HG03280 (cell line): ENCODE measurements around the gene ENO2.

Source experiments
- ATAC-seq: cut with Tn5 transposase; IDR thresholded peaks from one replicate; pipeline ENCODE4 v1.9.1; 2021; ENCODE audit warnings: mild to moderate bottlenecking, moderate library complexity; ENCODE audit not compliant: unreplicated experiment

Gene ENO2

GRCh38 chr12:6912164-6912935 is 2.0 kb upstream of the ENO2 start:
- no peak for ATAC-seq

GRCh38 chr12:6914947-6915788 is 788 bp downstream of the ENO2 start:
- no peak for ATAC-seq

- ATAC-seq, result no peak
Observed at GRCh38 chr12:6915789-6916285, 1.5 kb downstream of the ENO2 start.

- ATAC-seq, result no peak
Observed at GRCh38 chr12:6916426-6917200, 2.2 kb downstream of the ENO2 start.

- no peak for ATAC-seq
Observed at GRCh38 chr12:6917491-6918231, 3.3 kb downstream of the ENO2 start.

GRCh38 chr12:6919588-6919987 is 5.2 kb downstream of the ENO2 start:
- ATAC-seq, result no peak

GRCh38 chr12:6921539-6921938 is 7.2 kb downstream of the ENO2 start:
- no peak for ATAC-seq

- no peak for ATAC-seq
Observed at GRCh38 chr12:6921996-6922946, 7.9 kb downstream of the ENO2 start.

GRCh38 chr12:6923003-6923732 is 8.8 kb downstream of the ENO2 start:
- ATAC-seq, result no peak

- ATAC-seq, result no peak
Observed at GRCh38 chr12:6923851-6924250, 9.5 kb downstream of the ENO2 start.

GRCh38 chr12:6925239-6925539 is 10.8 kb downstream of the ENO2 start:
- no peak for ATAC-seq

GRCh38 chr12:6925540-6926279 is 11.3 kb downstream of the ENO2 start:
- no peak for ATAC-seq

- no peak for ATAC-seq
Observed at GRCh38 chr12:6927379-6928021, 13.1 kb downstream of the ENO2 start, which contains the start of gene ATN1. Gene ATN1, plus strand, starts transcription at chr12:6927959. Its CDS starts 6,043 bp downstream, at chr12:6934002.

- ATAC-seq, result no peak
Observed at GRCh38 chr12:6928022-6928702, 13.8 kb downstream of the ENO2 start.

GRCh38 chr12:6928703-6929407 is 14.5 kb downstream of the ENO2 start:
- no peak for ATAC-seq
